Measurements from ENCODE around the gene ZNF462.

Gene ZNF462

GRCh38 chr9:106872641-106873040 lies 9.7 kb downstream of the ZNF462 start:
- 87% methylated on average over 3 of the region's 5 CpGs for WGBS (ENCODE audit: insufficient coverage)
- no peaks in the 10 kb centered on the region for H3K36me3 ChIP-seq (ENCODE audit: control insufficient read depth in 4 of 4, insufficient read depth in 4 of 4, low read length in 3 of 4)
- no peak overlapping the region for H3K4me3 ChIP-seq (ENCODE audit: control insufficient read depth in 1 of 7, extremely low read depth in 1 of 7, insufficient read depth in 4 of 7, low read depth in 2 of 7, low read length in 6 of 7)
- H3K9me3 ChIP-seq (ENCODE audit: control extremely low read depth in 1 of 5, control insufficient read depth in 4 of 5, insufficient read depth in 2 of 5, low read depth in 1 of 5, low read length in 4 of 5): no peaks in the 10 kb centered on the region
- POLR2A ChIA-PET: interaction anchor here (0.6 kb wide), 1 partner anchor 329 kb away, joined by 6 read pairs; no protein-coding TSS in a partner anchor
- CTCF ChIA-PET: no interaction called here
- no peaks in the 10 kb centered on the region for H3K27me3 ChIP-seq (replicated peaks in 2 of 5; ENCODE audit: control insufficient read depth in 4 of 5, insufficient read depth in 5 of 5, low read length in 4 of 5)
- no peak overlapping the region for H3K27ac ChIP-seq (ENCODE audit: insufficient read depth in 1 of 2, low read depth in 1 of 2, low read length in 2 of 2, poor library complexity in 1 of 2, severe bottlenecking in 2 of 2)
- DNase-seq: no peak
- H3K4me1 ChIP-seq (ENCODE audit: control extremely low read depth in 1 of 4, control insufficient read depth in 4 of 4, insufficient read depth in 4 of 4, low read length in 3 of 4): no peaks in the 10 kb centered on the region

- POLR2A ChIA-PET: no interaction called here
- peaks cover 0 to 6% (median under 1%) of the 10 kb centered on the region in 4 experiments for H3K4me1 ChIP-seq (ENCODE audit: control extremely low read depth in 1 of 4, control insufficient read depth in 4 of 4, insufficient read depth in 4 of 4, low read length in 3 of 4)
- 88% methylated on average over 2 of the region's 3 CpGs for WGBS (ENCODE audit: insufficient coverage)
- no peaks in the 10 kb centered on the region for H3K27me3 ChIP-seq (replicated peaks in 2 of 5; ENCODE audit: control insufficient read depth in 4 of 5, insufficient read depth in 5 of 5, low read length in 4 of 5)
- CTCF ChIA-PET: no interaction called here
- H3K9me3 ChIP-seq (ENCODE audit: control extremely low read depth in 1 of 5, control insufficient read depth in 4 of 5, insufficient read depth in 2 of 5, low read depth in 1 of 5, low read length in 4 of 5): no peaks in the 10 kb centered on the region
- no peak overlapping the region for H3K4me3 ChIP-seq (ENCODE audit: control insufficient read depth in 1 of 7, extremely low read depth in 1 of 7, insufficient read depth in 4 of 7, low read depth in 2 of 7, low read length in 6 of 7)
- no peak for DNase-seq
- no peak overlapping the region for H3K27ac ChIP-seq (ENCODE audit: insufficient read depth in 1 of 2, low read depth in 1 of 2, low read length in 2 of 2, poor library complexity in 1 of 2, severe bottlenecking in 2 of 2)
- H3K36me3 ChIP-seq (ENCODE audit: control insufficient read depth in 4 of 4, insufficient read depth in 4 of 4, low read length in 3 of 4): no peaks in the 10 kb centered on the region
These were observed 11.1 kb downstream of the ZNF462 start for GRCh38 chr9:106874031-106874430.

- DNase-seq: no peak
- CTCF ChIA-PET: no interaction called here
- 100% methylated on average over 1 of the region's 2 CpGs for WGBS (ENCODE audit: insufficient coverage)
These were observed 11.7 kb downstream of the ZNF462 start for GRCh38 chr9:106874652-106875051.

GRCh38 chr9:106875529-106875928 lies 12.6 kb downstream of the ZNF462 start:
- no peak overlapping the region for H3K4me3 ChIP-seq (ENCODE audit: control insufficient read depth in 1 of 7, extremely low read depth in 1 of 7, insufficient read depth in 4 of 7, low read depth in 2 of 7, low read length in 6 of 7)
- H3K9me3 ChIP-seq (ENCODE audit: control extremely low read depth in 1 of 5, control insufficient read depth in 4 of 5, insufficient read depth in 2 of 5, low read depth in 1 of 5, low read length in 4 of 5): no peaks in the 10 kb centered on the region
- DNase-seq: no peak
- ChIA-PET POLR2A (no interaction called here), CTCF (no interaction called here)
- H3K27ac ChIP-seq (ENCODE audit: insufficient read depth in 1 of 2, low read depth in 1 of 2, low read length in 2 of 2, poor library complexity in 1 of 2, severe bottlenecking in 2 of 2): no peak overlapping the region
- peaks cover 0 to 2% (median 0%) of the 10 kb centered on the region in 5 experiments for H3K27me3 ChIP-seq (replicated peaks in 2 of 5; ENCODE audit: control insufficient read depth in 4 of 5, insufficient read depth in 5 of 5, low read length in 4 of 5)
- peaks cover 0 to 7% (median 1%) of the 10 kb centered on the region in 4 experiments for H3K4me1 ChIP-seq (ENCODE audit: control extremely low read depth in 1 of 4, control insufficient read depth in 4 of 4, insufficient read depth in 4 of 4, low read length in 3 of 4)
- 67% methylated on average over 1 of the region's 3 CpGs for WGBS (ENCODE audit: insufficient coverage)
- H3K36me3 ChIP-seq (ENCODE audit: control insufficient read depth in 4 of 4, insufficient read depth in 4 of 4, low read length in 3 of 4): no peaks in the 10 kb centered on the region

More at GRCh38 chr9:106874652-106875051, 11.7 kb downstream of the ZNF462 start:
- POLR2A ChIA-PET: no interaction called here
- H3K9me3 ChIP-seq (ENCODE audit: control extremely low read depth in 1 of 5, control insufficient read depth in 4 of 5, insufficient read depth in 2 of 5, low read depth in 1 of 5, low read length in 4 of 5): no peaks in the 10 kb centered on the region
- H3K27ac ChIP-seq (ENCODE audit: insufficient read depth in 1 of 2, low read depth in 1 of 2, low read length in 2 of 2, poor library complexity in 1 of 2, severe bottlenecking in 2 of 2): no peak overlapping the region
- H3K36me3 ChIP-seq (ENCODE audit: control insufficient read depth in 4 of 4, insufficient read depth in 4 of 4, low read length in 3 of 4): no peaks in the 10 kb centered on the region
- peaks cover 0 to 1% (median 0%) of the 10 kb centered on the region in 5 experiments for H3K27me3 ChIP-seq (replicated peaks in 2 of 5; ENCODE audit: control insufficient read depth in 4 of 5, insufficient read depth in 5 of 5, low read length in 4 of 5)
- H3K4me3 ChIP-seq (ENCODE audit: control insufficient read depth in 1 of 7, extremely low read depth in 1 of 7, insufficient read depth in 4 of 7, low read depth in 2 of 7, low read length in 6 of 7): no peak overlapping the region
- peaks cover 0 to 7% (median 1%) of the 10 kb centered on the region in 4 experiments for H3K4me1 ChIP-seq (ENCODE audit: control extremely low read depth in 1 of 4, control insufficient read depth in 4 of 4, insufficient read depth in 4 of 4, low read length in 3 of 4)

GRCh38 chr9:106877345-106877744 lies 14.4 kb downstream of the ZNF462 start:
- H3K9me3 ChIP-seq (ENCODE audit: control extremely low read depth in 1 of 5, control insufficient read depth in 4 of 5, insufficient read depth in 2 of 5, low read depth in 1 of 5, low read length in 4 of 5): no peaks in the 10 kb centered on the region
- ChIA-PET POLR2A (no interaction called here), CTCF (no interaction called here)
- 100% methylated on average over 3 of the region's 6 CpGs for WGBS (ENCODE audit: insufficient coverage)
- no peaks in the 10 kb centered on the region for H3K36me3 ChIP-seq (ENCODE audit: control insufficient read depth in 4 of 4, insufficient read depth in 4 of 4, low read length in 3 of 4)
- DNase-seq: no peak
- no peak overlapping the region for H3K4me3 ChIP-seq (ENCODE audit: control insufficient read depth in 1 of 7, extremely low read depth in 1 of 7, insufficient read depth in 4 of 7, low read depth in 2 of 7, low read length in 6 of 7)
- peaks cover 0 to 2% (median 0%) of the 10 kb centered on the region in 5 experiments for H3K27me3 ChIP-seq (replicated peaks in 2 of 5; ENCODE audit: control insufficient read depth in 4 of 5, insufficient read depth in 5 of 5, low read length in 4 of 5)
- H3K4me1 ChIP-seq (ENCODE audit: control extremely low read depth in 1 of 4, control insufficient read depth in 4 of 4, insufficient read depth in 4 of 4, low read length in 3 of 4): peaks cover 0 to 7% (median 1%) of the 10 kb centered on the region in 4 experiments
- no peak overlapping the region for H3K27ac ChIP-seq (ENCODE audit: insufficient read depth in 1 of 2, low read depth in 1 of 2, low read length in 2 of 2, poor library complexity in 1 of 2, severe bottlenecking in 2 of 2)

GRCh38 chr9:106878081-106878837 lies 15.3 kb downstream of the ZNF462 start:
- ChIA-PET POLR2A (no interaction called here), CTCF (no interaction called here)
- no peaks in the 10 kb centered on the region for H3K36me3 ChIP-seq (ENCODE audit: control insufficient read depth in 4 of 4, insufficient read depth in 4 of 4, low read length in 3 of 4)
- peaks cover 0 to 10% (median 1%) of the 10 kb centered on the region in 4 experiments for H3K4me1 ChIP-seq (ENCODE audit: control extremely low read depth in 1 of 4, control insufficient read depth in 4 of 4, insufficient read depth in 4 of 4, low read length in 3 of 4)
- 100% methylated on average over 2 of the region's 5 CpGs for WGBS (ENCODE audit: insufficient coverage)
- H3K27ac ChIP-seq (ENCODE audit: insufficient read depth in 1 of 2, low read depth in 1 of 2, low read length in 2 of 2, poor library complexity in 1 of 2, severe bottlenecking in 2 of 2): no peak overlapping the region
- H3K4me3 ChIP-seq (ENCODE audit: control insufficient read depth in 1 of 7, extremely low read depth in 1 of 7, insufficient read depth in 4 of 7, low read depth in 2 of 7, low read length in 6 of 7): no peak overlapping the region
- no peaks in the 10 kb centered on the region for H3K9me3 ChIP-seq (ENCODE audit: control extremely low read depth in 1 of 5, control insufficient read depth in 4 of 5, insufficient read depth in 2 of 5, low read depth in 1 of 5, low read length in 4 of 5)
- peaks cover 0 to 2% (median 0%) of the 10 kb centered on the region in 5 experiments for H3K27me3 ChIP-seq (replicated peaks in 2 of 5; ENCODE audit: control insufficient read depth in 4 of 5, insufficient read depth in 5 of 5, low read length in 4 of 5)
- no peak for DNase-seq

- ChIA-PET CTCF (interaction anchor here (1.1 kb wide), 1 partner anchor 10 kb away, joined by 3 read pairs; no protein-coding TSS in a partner anchor), POLR2A (no interaction called here)
- H3K4me3 ChIP-seq (ENCODE audit: control insufficient read depth in 1 of 7, extremely low read depth in 1 of 7, insufficient read depth in 4 of 7, low read depth in 2 of 7, low read length in 6 of 7): peak overlapping the region in 1 of 7 experiments; percentile 32
- H3K9me3 ChIP-seq (ENCODE audit: control extremely low read depth in 1 of 5, control insufficient read depth in 4 of 5, insufficient read depth in 2 of 5, low read depth in 1 of 5, low read length in 4 of 5): no peaks in the 10 kb centered on the region
- 33% methylated on average over 4 of the region's 4 CpGs for WGBS (ENCODE audit: insufficient coverage)
- peaks cover 0 to 2% (median 0%) of the 10 kb centered on the region in 5 experiments for H3K27me3 ChIP-seq (replicated peaks in 2 of 5; ENCODE audit: control insufficient read depth in 4 of 5, insufficient read depth in 5 of 5, low read length in 4 of 5)
- no peak overlapping the region for H3K27ac ChIP-seq (ENCODE audit: insufficient read depth in 1 of 2, low read depth in 1 of 2, low read length in 2 of 2, poor library complexity in 1 of 2, severe bottlenecking in 2 of 2)
- peak in 2 of 3 donors; percentile 64 to 71 for DNase-seq
- H3K4me1 ChIP-seq (ENCODE audit: control extremely low read depth in 1 of 4, control insufficient read depth in 4 of 4, insufficient read depth in 4 of 4, low read length in 3 of 4): peaks cover 0 to 10% (median 1%) of the 10 kb centered on the region in 4 experiments
- no peaks in the 10 kb centered on the region for H3K36me3 ChIP-seq (ENCODE audit: control insufficient read depth in 4 of 4, insufficient read depth in 4 of 4, low read length in 3 of 4)
These were observed 16.0 kb downstream of the ZNF462 start for GRCh38 chr9:106878934-106879333.

Measured in common myeloid progenitor, CD34-positive (primary cell).